SKM-1 treated with dmso at 0.1 percent for 144 hours (cell line): ENCODE results near the gene P2RY13.

ENCODE experiments used
- DNase-seq: peaks from one replicate; lab custom pipeline; 2025; ENCODE audit not compliant: unreplicated experiment; lab: John Stamatoyannopoulos, UW

P2RY13 gene

GRCh38 chr3:151321526-151321925, 7.8 kb downstream of the P2RY13 start:
- no peak for DNase-seq

- DNase-seq, result no peak
These were observed 9.2 kb downstream of the P2RY13 start for GRCh38 chr3:151320131-151320530.

GRCh38 chr3:151319628-151320027, 9.7 kb downstream of the P2RY13 start:
- no peak for DNase-seq

GRCh38 chr3:151318991-151319390, 10.4 kb downstream of the P2RY13 start:
- peak; percentile 64 for DNase-seq

- DNase-seq, result no peak
These were observed 11.0 kb downstream of the P2RY13 start for GRCh38 chr3:151318313-151318712.

GRCh38 chr3:151316267-151316991, 12.9 kb downstream of the P2RY13 start, which contains the start of gene GPR87:
Gene GPR87, minus strand, starts transcription at chr3:151316820. Its CDS starts 16,720 bp downstream, at chr3:151300100.
- no peak for DNase-seq

- DNase-seq, result no peak
These were observed 13.5 kb downstream of the P2RY13 start for GRCh38 chr3:151315846-151316245.

- no peak for DNase-seq
These were observed 14.2 kb downstream of the P2RY13 start for GRCh38 chr3:151315136-151315535.

GRCh38 chr3:151314593-151314992, 14.8 kb downstream of the P2RY13 start:
- DNase-seq, result no peak

- no peak for DNase-seq
These were observed 15.2 kb downstream of the P2RY13 start for GRCh38 chr3:151314137-151314536.

GRCh38 chr3:151312972-151313371, 16.4 kb downstream of the P2RY13 start:
- DNase-seq, result no peak

GRCh38 chr3:151309566-151309965, 19.8 kb downstream of the P2RY13 start:
- no peak for DNase-seq

- DNase-seq, result no peak
These were observed 21.5 kb downstream of the P2RY13 start for GRCh38 chr3:151307583-151308488.

GRCh38 chr3:151307131-151307530, 22.2 kb downstream of the P2RY13 start:
- DNase-seq, result no peak

GRCh38 chr3:151306168-151306810, 23.1 kb downstream of the P2RY13 start:
- DNase-seq, result no peak

GRCh38 chr3:151305775-151306151, 23.6 kb downstream of the P2RY13 start:
- no peak for DNase-seq

GRCh38 chr3:151305060-151305774, 24.1 kb downstream of the P2RY13 start:
- DNase-seq, result no peak

GRCh38 chr3:151303751-151304150, 25.6 kb downstream of the P2RY13 start:
- DNase-seq, result no peak

- DNase-seq, result no peak
These were observed 27.6 kb downstream of the P2RY13 start for GRCh38 chr3:151301787-151302186.

- no peak for DNase-seq
These were observed 28.8 kb downstream of the P2RY13 start for GRCh38 chr3:151300539-151300938.

GRCh38 chr3:151299006-151299405, 30.3 kb downstream of the P2RY13 start:
- DNase-seq, result no peak
